ENCODE results near the gene SLC5A1. TPM values are rescaled to one million over a fixed set of nuclear protein-coding genes. Genes with fewer than 3 reads are reported as not detected.
A peak's percentile ranks its signal among the peaks of the same experiment; 100 is the strongest.

Gene SLC5A1
- total RNA-seq, 1 experiment from 2014 or later, result not detected

GRCh38 chr22:32080904-32081303, 37.8 kb downstream of the SLC5A1 start:
- H3K4me1 ChIP-seq (ENCODE audit: insufficient read depth, low read length), result no peaks in the 10 kb centered on the region
- no peak overlapping the region for H3K27ac ChIP-seq (ENCODE audit: low read length)
- DNase-seq (peak; percentile 60), ATAC-seq (peak; percentile 69)
- H3K9me2 ChIP-seq (replicated peaks; ENCODE audit: low read length), result no peaks in the 10 kb centered on the region
- no peak overlapping the region for H3K4me3 ChIP-seq (ENCODE audit: low read length)
- H2AFZ ChIP-seq (ENCODE audit: low read length), result no peak overlapping the region
- intact Hi-C loops (cut with micrococcal nuclease), result loop anchor here (1.0 kb wide), 1 partner anchor 104 kb away; no protein-coding TSS in a partner anchor
- H3K27me3 ChIP-seq (ENCODE audit: low read length), result peaks cover 5% of the 10 kb centered on the region
- TF ChIP-seq EZH2phosphoT487 (IDR thresholded peaks at IDR 0.05; ENCODE audit: borderline replicate concordance, low read length), result no peak
- no peak for TF ChIP-seq EZH2 (IDR thresholded peaks at IDR 0.05; ENCODE audit: low read length, unreplicated experiment)
- TF ChIP-seq CTCF (conservative IDR thresholded peaks at IDR 0.05; ENCODE audit: low read depth, low read length), result peak; percentile 75
- no peaks in the 10 kb centered on the region for H3F3A ChIP-seq (ENCODE audit: low read length, unreplicated experiment)
- no peaks in the 10 kb centered on the region for H3K9me3 ChIP-seq (ENCODE audit: low read length)
- ChIA-PET POLR2A (ENCODE audit: unreplicated experiment) (no interaction called here), CTCF (interaction anchor here (1.4 kb wide), 1 partner anchor 111 kb away, joined by 3 read pairs; no protein-coding TSS in a partner anchor)
- no TSS peak for BruUV-seq (replicated peaks)
- H3K36me3 ChIP-seq (ENCODE audit: low read depth, low read length), result no peaks in the 10 kb centered on the region
- no peaks in the 10 kb centered on the region for H4K20me1 ChIP-seq (ENCODE audit: low read length)
- H3K9ac ChIP-seq (ENCODE audit: low read length), result no peak overlapping the region
- H3K79me2 ChIP-seq (ENCODE audit: low read length), result no peaks in the 10 kb centered on the region
- no peak overlapping the region for H3K4me2 ChIP-seq (ENCODE audit: low read length)

GRCh38 chr22:32082331-32082730, 39.3 kb downstream of the SLC5A1 start:
- ChIA-PET CTCF (interaction anchor here (1.3 to 1.4 kb wide), 2 partner anchors 105 to 112 kb away, joined by 3 to 4 read pairs; no protein-coding TSS in a partner anchor), POLR2A (ENCODE audit: unreplicated experiment) (no interaction called here)
- Histone ChIP-seq H3K79me2 (ENCODE audit: low read length) (no peaks in the 10 kb centered on the region), H2AFZ (ENCODE audit: low read length) (no peak overlapping the region), H3K9me3 (ENCODE audit: low read length) (no peaks in the 10 kb centered on the region), H3K4me3 (ENCODE audit: low read length) (no peak overlapping the region), H3K9ac (ENCODE audit: low read length) (no peak overlapping the region), H3K9me2 (replicated peaks; ENCODE audit: low read length) (no peaks in the 10 kb centered on the region), H3K4me1 (ENCODE audit: insufficient read depth, low read length) (no peaks in the 10 kb centered on the region), H3K27me3 (ENCODE audit: low read length) (no peaks in the 10 kb centered on the region), H3F3A (ENCODE audit: low read length, unreplicated experiment) (no peaks in the 10 kb centered on the region), H3K27ac (ENCODE audit: low read length) (no peak overlapping the region), H4K20me1 (ENCODE audit: low read length) (no peaks in the 10 kb centered on the region), H3K36me3 (ENCODE audit: low read depth, low read length) (no peaks in the 10 kb centered on the region), H3K4me2 (ENCODE audit: low read length) (no peak overlapping the region)
- intact Hi-C loops (cut with micrococcal nuclease), result no loop called here
- BruUV-seq (replicated peaks), result no TSS peak
- DNase-seq, result no peak
- TF ChIP-seq EZH2phosphoT487 (IDR thresholded peaks at IDR 0.05; ENCODE audit: borderline replicate concordance, low read length), result no peak
- no peak for TF ChIP-seq EZH2 (IDR thresholded peaks at IDR 0.05; ENCODE audit: low read length, unreplicated experiment)
- no peak for TF ChIP-seq CTCF (conservative IDR thresholded peaks at IDR 0.05; ENCODE audit: low read depth, low read length)
- no peak for ATAC-seq

GRCh38 chr22:32083000-32083399, 39.9 kb downstream of the SLC5A1 start:
- Histone ChIP-seq H3K4me2 (ENCODE audit: low read length) (no peak overlapping the region), H3K9ac (ENCODE audit: low read length) (no peak overlapping the region), H2AFZ (ENCODE audit: low read length) (no peak overlapping the region), H3F3A (ENCODE audit: low read length, unreplicated experiment) (no peaks in the 10 kb centered on the region), H3K36me3 (ENCODE audit: low read depth, low read length) (no peaks in the 10 kb centered on the region), H3K4me1 (ENCODE audit: insufficient read depth, low read length) (no peaks in the 10 kb centered on the region), H3K9me3 (ENCODE audit: low read length) (no peaks in the 10 kb centered on the region), H4K20me1 (ENCODE audit: low read length) (no peaks in the 10 kb centered on the region), H3K79me2 (ENCODE audit: low read length) (no peaks in the 10 kb centered on the region), H3K27me3 (ENCODE audit: low read length) (no peaks in the 10 kb centered on the region), H3K9me2 (replicated peaks; ENCODE audit: low read length) (no peaks in the 10 kb centered on the region), H3K4me3 (ENCODE audit: low read length) (no peak overlapping the region), H3K27ac (ENCODE audit: low read length) (no peak overlapping the region)
- intact Hi-C loops (cut with micrococcal nuclease), result no loop called here
- ChIA-PET POLR2A (ENCODE audit: unreplicated experiment) (no interaction called here), CTCF (no interaction called here)
- BruUV-seq (replicated peaks), result no TSS peak
- DNase-seq, result no peak
- no peak for TF ChIP-seq CTCF (conservative IDR thresholded peaks at IDR 0.05; ENCODE audit: low read depth, low read length)
- no peak for TF ChIP-seq EZH2phosphoT487 (IDR thresholded peaks at IDR 0.05; ENCODE audit: borderline replicate concordance, low read length)
- TF ChIP-seq EZH2 (IDR thresholded peaks at IDR 0.05; ENCODE audit: low read length, unreplicated experiment), result no peak
- no peak for ATAC-seq
